ENCODE data around the gene ZBTB9.

ZBTB9 gene

GRCh38 chr6:33418690-33419291 lies 35.6 kb upstream of the ZBTB9 start:
- DNase-seq, result peak; percentile 71

GRCh38 chr6:33419580-33420490 lies 34.5 kb upstream of the ZBTB9 start, which contains the start of gene SYNGAP1:
TSS of gene SYNGAP1 (plus strand) at chr6:33420065. CDS start at chr6:33420265, 200 bp downstream.
- DNase-seq, result peak; percentile 41

- no peak for DNase-seq
Observed at GRCh38 chr6:33420491-33421343, 33.7 kb upstream of the ZBTB9 start.

GRCh38 chr6:33421344-33421643 lies 33.1 kb upstream of the ZBTB9 start:
- no peak for DNase-seq

- DNase-seq, result no peak
Observed at GRCh38 chr6:33423777-33424176, 30.6 kb upstream of the ZBTB9 start.

- DNase-seq, result no peak
Observed at GRCh38 chr6:33424855-33425667, 29.3 kb upstream of the ZBTB9 start.

- DNase-seq, result peak; percentile 85
Observed at GRCh38 chr6:33425668-33426577, 28.5 kb upstream of the ZBTB9 start.

- no peak for DNase-seq
Observed at GRCh38 chr6:33426590-33427511, 27.5 kb upstream of the ZBTB9 start.

- peak; percentile 48 for DNase-seq
Observed at GRCh38 chr6:33427585-33428223, 26.7 kb upstream of the ZBTB9 start.

- peak; percentile 43 for DNase-seq
Observed at GRCh38 chr6:33428224-33428965, 26.0 kb upstream of the ZBTB9 start.

GRCh38 chr6:33428966-33429749 lies 25.2 kb upstream of the ZBTB9 start:
- no peak for DNase-seq

- DNase-seq, result no peak
Observed at GRCh38 chr6:33429750-33430052, 24.7 kb upstream of the ZBTB9 start.

- no peak for DNase-seq
Observed at GRCh38 chr6:33430334-33430733, 24.0 kb upstream of the ZBTB9 start.

- peak; percentile 82 for DNase-seq
Observed at GRCh38 chr6:33430991-33431879, 23.1 kb upstream of the ZBTB9 start.

- no peak for DNase-seq
Observed at GRCh38 chr6:33431880-33432541, 22.4 kb upstream of the ZBTB9 start.

- no peak for DNase-seq
Observed at GRCh38 chr6:33432546-33432945, 21.8 kb upstream of the ZBTB9 start.
